Cardiac septum (tissue), 1 donor: Measurements from ENCODE around the gene SPATA31C2. TPM values are rescaled to one million over a fixed set of nuclear protein-coding genes. Genes with fewer than 3 reads are reported as not detected.
"Not testable (repeated sequence)": the region's sequence is repeated elsewhere in the genome, so short reads cannot be mapped to it uniquely, and the experiment has no call there.

Experiments used
- DNase-seq: peaks from one replicate; pipeline ENCODE4 v3.0.0-alpha.2; 2020; ENCODE audit warnings: low spot score
- intact Hi-C: fragments of 100-400 bp; cut with DNase I; formaldehyde crosslinking; loops from one replicate; pipeline ENCODE4 v1.14.0; 2022
- long read RNA-seq: library from polyadenylated mRNA; unstranded; transcript quantifications from one replicate; pipeline ENCODE4 v2.0.0, GENCODE V29; 2021
- total RNA-seq: library from RNA; stranded (reverse); fragmentation: NEBNext Ultra II Directional; extraction: Animal tissue kit (Norgen Biotek cat#: 25700); gene quantifications from one replicate; pipeline ENCODE4 v1.2.1, GENCODE V29; 2021
- donor health status: DM: no; HTN: no; CAD: no.

SPATA31C2 gene
- not detected for total RNA-seq
- long read RNA-seq, result 0 reads

DNA sequence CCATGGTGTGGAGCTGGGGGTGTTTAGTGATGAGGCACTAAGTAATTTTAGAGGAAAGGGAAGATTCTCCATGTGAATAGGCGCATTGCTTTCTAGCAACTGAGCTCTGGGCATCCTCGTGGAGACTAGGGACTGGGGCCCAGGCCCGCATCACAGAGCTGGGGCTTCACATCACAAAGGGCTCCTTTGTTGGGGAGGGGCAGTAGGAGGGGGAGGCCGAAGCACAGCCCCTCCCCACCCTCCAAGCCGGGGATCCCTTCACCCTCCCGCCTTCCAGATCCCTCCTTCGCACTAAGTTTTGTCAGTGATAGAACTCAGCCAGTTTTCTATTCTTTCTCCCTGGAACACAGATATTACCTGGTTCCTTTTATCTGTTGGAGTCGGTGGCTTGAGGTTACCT is at the start of gene SPATA31C2:
TSS of gene SPATA31C2 (minus strand) at position 101 of the 400 bp plus-strand sequence. CDS start at position 72, 29 bp downstream.
- intact Hi-C loops, DNase-seq: not testable (repeated sequence)

DNA sequence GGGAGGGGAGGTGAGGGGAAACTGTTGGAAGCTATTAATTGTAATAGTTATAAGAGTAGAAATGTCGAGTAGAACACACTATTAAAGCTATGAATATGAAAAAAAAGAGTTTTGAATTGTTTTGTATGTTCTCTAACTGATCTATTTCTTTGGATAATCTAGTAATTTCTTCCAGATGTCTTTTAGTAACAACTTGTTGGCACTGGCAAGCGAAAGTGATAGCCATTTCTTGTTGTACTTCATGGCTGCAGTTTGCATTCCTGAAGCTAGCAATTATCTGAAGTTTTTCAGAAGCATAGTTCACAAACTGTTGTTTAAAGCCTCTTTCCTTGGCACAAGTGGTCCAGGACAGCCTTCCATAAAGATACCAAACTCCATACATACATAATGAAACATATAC is 49.4 kb upstream of the SPATA31C2 start:
- no peak for DNase-seq
- intact Hi-C loops, result no loop called here

DNA sequence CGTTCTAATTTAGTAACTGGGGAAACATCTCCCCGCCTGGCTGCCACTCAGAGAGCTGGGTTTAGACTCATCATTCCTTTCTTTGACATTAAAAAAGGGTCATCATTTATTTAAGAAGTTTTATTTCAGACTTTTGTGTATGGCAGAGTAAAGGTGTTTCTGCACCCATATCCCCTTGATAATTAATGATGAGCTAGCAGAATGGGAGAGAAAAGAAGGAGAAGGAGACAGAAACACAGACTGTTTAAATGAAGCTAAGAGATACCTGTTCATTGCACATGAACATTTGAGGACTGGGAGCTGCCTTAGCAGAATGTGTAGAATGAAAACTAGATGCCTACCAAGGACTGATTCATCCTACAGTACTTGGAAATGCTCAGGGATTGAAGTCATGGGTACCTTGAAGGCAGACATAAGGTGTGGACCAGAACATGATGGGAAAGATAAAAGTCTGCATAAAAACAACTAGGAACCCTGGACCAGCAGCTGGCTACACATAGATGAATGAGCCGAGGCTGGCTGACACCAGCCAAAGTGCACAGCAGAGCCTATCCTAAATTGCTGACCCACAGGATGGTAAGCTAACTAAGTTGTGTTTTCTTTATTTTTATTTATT is 48.3 kb upstream of the SPATA31C2 start:
- DNase-seq, result no peak
- intact Hi-C loops, result no loop called here

DNA sequence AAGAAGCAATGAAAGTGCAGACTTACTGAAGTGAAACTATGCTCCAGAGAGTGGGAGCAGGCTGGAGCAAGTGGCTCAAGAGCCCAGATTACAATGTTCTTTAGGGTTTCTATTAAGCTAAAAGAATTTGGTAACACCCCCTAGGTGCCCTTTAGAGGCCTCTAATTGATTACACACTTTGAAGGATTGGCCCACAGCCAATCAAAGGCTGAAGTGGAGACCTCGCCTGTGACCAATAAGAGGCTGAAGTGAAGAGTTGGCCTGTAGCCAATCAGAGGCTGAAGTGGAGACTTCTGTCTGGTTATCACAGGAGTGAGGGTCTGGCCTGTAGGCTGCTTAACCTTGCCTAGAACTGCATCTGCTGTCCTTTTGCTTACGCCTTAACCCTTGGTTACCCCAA is 46.7 kb upstream of the SPATA31C2 start:
- intact Hi-C loops, result no loop called here
- no peak for DNase-seq

DNA sequence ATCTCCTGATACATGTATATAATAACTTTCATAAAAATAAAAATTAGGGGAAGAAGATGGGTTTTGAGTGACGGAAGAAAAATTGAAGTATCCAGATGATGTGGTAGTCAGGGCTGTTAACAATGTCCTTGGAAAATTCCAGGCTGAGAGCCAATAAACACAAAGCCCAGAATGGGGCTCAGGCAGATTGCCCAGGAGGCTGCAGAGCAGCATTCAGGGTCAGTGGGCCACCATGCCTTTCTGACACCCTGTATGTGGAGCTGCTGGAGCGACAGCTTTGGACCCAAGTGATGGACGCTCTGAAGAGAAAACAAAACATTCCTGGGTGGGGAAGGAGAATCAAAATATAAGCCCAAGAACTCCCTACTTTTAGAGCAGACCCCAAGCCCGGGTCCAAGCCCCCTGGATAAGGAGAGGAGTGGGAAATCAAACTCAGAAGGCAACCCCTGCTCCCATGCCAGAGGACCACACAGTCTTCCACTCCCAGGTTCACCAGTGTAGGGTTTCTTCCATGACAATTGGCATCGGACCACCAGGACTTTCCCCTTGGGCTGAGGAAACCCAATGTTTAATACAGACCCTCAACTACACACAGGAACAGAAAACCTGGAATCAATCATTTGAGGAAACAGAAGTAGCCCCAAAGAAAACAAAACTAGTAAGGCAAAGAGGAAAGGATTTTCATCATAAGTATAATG is 45.7 kb upstream of the SPATA31C2 start:
- DNase-seq, result no peak
- intact Hi-C loops, result no loop called here

DNA sequence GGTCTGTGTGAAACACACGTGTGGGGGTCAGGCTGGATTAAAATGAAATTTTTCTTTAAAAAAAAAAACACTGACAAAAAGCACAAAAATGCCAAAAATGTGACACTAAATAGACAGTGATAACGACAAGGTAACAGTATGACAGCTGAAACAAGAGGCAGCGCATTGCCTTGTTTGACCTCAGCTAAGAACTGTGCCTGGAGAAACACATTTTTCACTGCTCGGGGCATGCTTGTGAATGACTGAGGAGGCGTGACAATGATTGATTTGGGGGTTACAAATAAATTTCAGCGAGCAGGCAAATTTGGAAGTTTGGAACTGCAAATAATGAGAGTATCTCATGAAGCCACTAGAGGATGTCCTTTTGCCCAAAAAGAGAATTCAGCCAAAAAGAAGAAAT is 44.2 kb upstream of the SPATA31C2 start:
- intact Hi-C loops, result no loop called here
- no peak for DNase-seq

DNA sequence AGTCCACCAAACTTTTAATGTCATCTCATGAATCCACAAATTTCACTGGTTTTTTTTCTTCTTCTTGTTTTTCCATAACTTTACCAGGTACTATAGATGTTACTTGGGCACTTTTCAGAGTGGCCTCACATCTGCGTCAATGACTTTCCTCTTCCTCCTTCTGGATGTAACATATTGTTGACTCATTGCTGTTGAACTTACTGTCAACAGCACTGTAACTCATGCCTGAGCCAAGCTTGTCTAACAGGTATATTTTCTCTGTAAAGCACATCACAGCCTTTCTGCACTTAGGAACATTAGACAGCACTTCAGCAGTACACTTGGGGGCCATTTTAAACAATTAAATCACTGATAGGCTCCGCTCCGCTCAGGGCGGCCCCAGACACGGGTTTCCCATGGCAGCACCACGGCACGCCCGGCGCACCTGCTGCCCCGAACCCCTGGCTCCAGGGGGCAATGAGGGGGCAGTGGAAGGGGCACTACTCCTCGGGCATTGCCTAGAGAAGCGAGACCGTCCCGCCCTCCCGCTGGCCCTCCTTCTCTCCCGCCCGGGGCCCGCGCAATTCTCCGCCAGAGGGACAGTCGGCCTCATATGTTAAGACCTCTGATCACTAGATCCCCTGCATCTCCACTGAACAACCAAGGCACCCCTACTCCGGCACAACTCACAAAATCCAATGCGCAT is 41.9 kb upstream of the SPATA31C2 start:
- intact Hi-C loops, result no loop called here

DNA sequence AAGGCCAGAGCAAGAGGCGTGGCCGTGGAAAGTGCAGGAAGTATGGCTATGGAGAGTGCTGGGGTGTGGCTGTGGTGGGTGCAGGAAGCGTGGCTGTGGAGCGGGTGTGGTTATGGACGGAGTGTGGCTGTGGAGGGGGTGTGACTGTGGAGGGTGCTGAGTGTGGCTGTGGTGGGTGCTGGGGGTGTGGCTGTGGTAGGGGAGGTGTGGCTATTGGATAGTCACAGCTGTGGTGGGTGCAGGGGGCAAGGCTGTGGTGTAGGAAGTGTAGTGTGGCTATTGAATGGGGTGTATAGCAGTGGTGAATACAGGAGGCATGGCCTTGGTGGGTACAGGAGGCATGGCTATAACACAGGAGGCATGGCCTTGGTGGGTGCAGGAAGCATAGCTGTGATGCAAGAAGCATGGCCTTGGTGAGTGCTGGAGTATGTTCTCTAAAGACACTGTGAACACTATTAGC is 40.8 kb upstream of the SPATA31C2 start:
- DNase-seq, result no peak
- intact Hi-C loops, result no loop called here

More for the DNA sequence above, 41.9 kb upstream of the SPATA31C2 start:
- DNase-seq, result no peak

DNA sequence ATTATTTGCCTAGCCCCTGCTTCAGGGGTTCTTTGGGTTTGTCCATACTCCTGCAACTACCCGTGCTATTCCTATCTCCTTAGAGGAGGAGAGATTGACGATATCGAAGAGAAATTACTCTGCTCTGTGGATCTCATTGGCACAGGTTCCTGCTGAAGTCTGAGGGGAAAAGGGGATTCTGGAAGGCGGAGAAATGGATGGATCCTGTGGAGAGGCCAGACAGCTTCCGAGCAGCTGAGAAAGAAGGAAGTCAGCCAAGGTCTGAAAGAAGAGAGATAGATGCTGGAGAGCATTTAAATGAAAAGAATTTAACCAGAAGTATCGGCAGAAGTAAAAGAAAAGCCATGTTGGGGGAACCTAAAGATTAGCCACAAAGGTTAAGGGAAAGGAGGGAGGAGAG is 40.4 kb upstream of the SPATA31C2 start:
- DNase-seq, result no peak
- intact Hi-C loops, result no loop called here

DNA sequence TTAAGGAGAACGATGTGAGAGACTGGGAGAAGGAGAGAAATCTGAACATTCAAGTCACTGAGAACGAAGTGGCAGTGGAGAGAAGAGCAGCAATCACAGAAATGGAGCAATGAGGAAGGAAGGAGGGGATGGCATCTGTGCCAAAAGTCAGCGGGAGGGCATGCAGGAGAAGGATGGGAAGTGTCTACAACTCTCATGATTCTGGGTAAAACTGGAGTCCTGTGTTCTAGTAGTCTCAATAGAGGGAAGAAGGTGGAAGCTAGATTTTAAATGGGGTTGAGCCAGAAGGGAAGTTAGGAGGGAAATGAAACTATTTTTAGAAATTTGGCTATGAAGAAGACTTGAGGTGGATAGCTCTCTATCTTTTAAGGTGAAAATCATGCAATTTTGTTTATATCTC is 39.1 kb upstream of the SPATA31C2 start:
- no peak for DNase-seq
- intact Hi-C loops, result no loop called here

DNA sequence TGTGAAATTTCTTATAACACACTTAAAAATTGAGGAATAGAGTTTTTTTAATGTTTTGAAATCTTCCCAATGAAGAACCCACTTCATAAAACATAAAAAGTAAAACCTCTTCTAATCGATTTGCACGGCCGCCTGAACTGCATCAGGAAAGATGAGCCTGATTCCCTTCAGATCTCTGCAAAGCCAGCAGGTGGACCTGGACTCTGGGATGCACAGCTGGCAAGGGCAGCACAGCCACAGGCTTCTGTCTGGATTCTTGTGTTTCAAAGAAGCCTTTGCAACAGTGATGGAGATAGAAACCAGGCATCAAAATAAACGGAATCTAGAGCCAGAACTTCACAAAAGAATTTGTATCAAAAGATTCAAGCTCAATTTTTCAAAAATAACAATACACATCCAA is 36.0 kb upstream of the SPATA31C2 start:
- intact Hi-C loops, result loop anchor here (5.0 kb wide), 1 partner anchor 213 kb away; the partner anchor contains the start of gene SPIN1
- no peak for DNase-seq

DNA sequence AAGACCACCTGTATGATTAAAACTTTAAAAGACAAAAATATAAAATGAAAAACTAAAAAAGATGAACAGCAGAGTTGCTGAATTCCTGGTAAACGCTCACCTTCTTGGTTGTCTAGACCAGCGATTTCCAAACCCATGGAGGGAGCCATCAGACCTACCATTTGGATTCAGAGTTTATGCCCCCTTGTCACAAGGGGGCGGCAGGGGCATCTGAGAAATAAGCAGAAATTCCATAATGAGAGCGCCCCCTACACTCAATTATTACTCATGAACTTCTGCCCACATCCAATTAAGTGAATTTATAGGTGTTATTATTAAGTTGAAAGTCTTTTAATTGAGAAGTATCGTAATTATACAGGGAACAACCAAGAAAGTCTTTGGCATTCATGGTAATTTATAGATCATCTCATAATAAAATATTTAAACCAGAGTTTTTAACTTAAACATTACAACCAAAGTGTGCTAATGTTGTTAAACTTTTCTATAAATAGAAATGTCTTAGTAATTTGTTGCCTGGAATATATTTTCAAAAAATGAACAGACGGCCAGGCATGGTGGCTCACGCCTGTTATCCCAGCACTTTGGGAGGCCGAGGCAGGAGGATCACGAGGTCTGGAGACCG is 35.2 kb upstream of the SPATA31C2 start:
- DNase-seq, result no peak
- intact Hi-C loops, result loop anchor here (2.0 to 5.0 kb wide), 2 partner anchors 214 to 405 kb away; partner anchors contain the start of gene SPIN1

DNA sequence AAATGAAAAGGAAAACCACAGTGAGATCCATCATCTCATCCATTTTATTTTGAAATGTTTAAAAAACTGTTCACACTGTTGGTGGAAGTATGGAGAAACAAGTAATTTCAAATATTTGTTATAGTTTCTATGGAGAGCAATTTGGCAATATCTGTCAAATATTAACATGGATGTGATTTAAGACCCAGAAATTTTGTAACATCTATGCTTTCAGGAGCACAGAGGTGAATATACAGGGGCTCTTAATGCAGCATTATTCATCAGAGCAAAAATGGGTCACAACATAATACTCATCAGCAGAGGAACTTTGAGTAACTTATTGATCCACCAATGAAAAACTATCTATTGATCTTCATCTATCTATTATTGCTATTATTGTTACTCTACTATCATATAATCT is 31.4 kb upstream of the SPATA31C2 start:
- intact Hi-C loops, result loop anchor here (5.0 kb wide), 1 partner anchor 218 kb away; the partner anchor contains the start of gene SPIN1
- no peak for DNase-seq

DNA sequence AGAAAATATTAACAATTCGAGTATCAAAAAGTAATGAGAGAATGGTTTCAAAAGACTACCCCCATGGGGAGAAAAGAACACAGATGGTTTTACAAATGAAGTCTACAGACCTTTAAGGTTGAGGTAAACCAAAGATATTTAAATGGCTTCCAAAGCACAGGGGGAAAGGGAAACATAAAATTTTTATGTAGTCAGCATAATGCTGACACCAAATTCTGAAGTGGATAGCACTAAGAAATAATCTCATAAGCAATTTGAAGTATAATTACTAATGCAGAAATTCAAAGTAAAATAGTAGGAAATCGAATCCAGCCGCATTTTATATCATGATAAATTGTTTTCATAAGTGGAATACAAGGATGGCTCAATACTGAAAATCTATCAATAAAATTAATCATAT is 30.3 kb upstream of the SPATA31C2 start:
- DNase-seq, result no peak
- intact Hi-C loops, result no loop called here

DNA sequence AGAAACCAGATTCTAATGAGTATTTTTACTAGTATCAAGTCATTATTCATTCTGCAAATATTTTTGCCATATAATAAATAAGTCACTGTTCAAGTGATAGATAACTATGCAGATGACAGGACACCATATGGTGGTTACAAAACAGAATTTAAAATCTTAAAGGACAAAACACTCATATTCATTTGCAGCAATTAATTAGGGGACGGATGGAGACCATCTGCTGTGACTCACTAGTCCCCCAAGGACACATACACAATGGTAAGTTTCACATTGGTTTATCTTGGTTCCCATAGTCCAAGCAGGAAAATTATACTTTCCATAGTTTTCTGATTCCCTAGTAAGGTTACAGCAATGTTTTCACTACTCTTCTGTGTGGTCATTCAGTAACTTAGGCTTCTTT is 28.4 kb upstream of the SPATA31C2 start:
- intact Hi-C loops, result no loop called here
- DNase-seq, result no peak

DNA sequence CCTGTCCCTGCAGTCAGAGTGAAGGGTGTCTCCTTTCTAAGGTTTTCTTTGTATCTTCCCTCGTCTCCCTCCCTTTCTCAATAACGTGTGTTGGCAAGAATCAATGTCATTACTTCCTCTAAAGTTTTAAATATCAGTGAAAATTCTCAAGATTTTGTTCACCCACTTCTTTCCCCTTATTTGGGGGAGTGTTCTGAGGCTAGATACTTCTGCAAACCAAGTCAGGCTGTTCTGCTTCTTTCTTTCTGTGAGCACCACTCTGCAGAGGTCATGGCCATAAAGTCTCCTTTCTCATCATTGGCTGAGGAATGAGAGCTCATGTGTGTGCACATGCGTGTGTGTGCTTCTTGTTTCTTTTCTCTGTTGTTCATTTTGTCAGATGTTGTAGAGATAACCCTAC is 26.6 kb upstream of the SPATA31C2 start:
- intact Hi-C loops, result no loop called here

DNA sequence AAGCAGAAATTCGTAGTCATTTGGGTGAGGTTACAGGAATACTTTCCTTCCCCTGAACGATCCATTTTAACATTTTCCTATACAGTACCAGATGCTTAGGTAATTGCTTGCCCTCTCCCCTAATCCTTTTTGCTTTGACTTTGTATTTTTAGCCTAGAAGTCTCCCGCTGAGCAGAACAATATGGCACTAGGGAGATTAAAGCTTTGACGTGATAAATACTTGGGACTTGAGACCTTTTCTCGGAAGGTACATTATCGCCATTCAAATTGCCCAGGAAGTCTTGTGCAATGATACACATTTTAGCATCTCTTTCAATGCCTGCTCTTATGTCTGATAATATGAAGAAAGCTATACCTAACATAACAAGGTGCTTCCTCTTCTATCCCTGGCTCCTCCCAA is 22.9 kb upstream of the SPATA31C2 start:
- no peak for DNase-seq
- intact Hi-C loops, result no loop called here

More for the DNA sequence above, 26.6 kb upstream of the SPATA31C2 start:
- no peak for DNase-seq

DNA sequence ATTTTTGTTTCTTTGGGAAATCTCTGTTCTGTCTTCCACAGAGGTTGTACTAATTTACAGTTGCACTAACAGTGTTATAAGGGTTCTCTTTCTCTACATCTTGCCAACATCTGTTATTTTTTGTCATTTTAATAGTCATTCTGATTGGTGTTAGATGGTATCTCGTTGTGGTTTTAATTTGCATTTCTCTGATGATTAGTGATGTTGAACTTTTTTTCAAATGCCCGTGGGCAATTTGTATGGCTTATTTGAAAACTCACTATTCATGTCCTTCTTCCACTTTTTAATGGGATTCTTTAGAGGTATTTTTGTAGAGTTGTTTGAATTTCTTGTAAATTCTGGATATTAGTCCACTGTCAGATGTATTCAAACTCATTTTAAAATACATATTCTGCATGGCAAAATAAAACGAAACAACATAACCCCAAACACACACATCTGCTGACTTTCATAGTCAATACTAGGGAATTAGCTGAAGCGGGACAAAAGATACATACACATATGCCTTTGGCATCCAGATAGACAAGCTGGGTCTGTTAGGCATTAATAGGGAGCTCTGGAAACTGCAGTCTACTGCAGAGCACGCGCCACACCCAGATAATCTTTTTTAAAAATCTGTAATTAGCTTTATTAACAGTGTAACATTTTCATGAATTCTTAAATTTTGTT is 5.8 kb upstream of the SPATA31C2 start:
- DNase-seq, result no peak
- intact Hi-C loops, result no loop called here

DNA sequence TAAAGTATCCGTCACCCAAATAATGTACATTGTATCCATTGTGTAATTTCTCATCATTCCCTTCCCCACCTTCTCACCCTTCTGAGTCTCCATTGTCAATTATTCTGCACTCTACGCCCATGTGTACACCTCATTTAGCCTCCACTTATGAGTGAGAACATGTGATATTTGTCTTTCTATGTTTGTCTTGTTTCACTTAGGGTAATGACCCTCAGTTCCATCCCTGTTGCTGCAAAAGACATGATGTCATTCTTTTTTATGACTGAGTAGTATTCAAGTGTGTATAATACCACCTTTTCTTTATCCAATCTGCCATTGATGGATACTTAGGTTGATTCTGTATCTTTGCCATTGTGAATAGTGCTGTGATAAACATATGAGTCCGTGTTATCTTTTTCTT is 4.9 kb upstream of the SPATA31C2 start:
- no peak for DNase-seq
- intact Hi-C loops, result no loop called here

DNA sequence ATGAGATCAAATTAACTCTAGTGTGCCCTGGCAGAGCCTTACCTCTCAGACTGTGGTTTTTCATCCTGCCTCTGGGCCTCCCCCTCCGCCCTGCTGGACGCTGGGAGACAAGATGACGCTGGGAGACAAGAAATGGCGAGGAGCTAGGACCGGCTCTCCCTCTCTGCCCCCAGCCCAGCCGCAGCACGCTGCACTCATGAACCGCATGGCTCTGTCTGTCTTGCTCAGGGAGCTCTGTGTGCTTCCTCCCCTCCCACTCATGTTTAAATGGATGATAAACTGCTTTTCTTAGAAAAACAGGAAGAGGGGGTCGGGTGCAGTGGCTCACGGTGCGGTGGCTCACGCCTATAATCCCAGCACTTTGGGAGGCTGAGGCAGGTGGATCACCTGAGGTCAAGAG is 4.7 kb downstream of the SPATA31C2 start:
- intact Hi-C loops, DNase-seq: not testable (repeated sequence)
